RKO (cell line): ENCODE data around the gene CAST.
A peak's percentile ranks its signal among the peaks of the same experiment; 100 is the strongest.

ENCODE experiments used
- DNase-seq: peaks from one replicate; pipeline ENCODE4 v3.0.0-alpha.2; 2016; ENCODE audit warnings: low spot score

CAST gene

GRCh38 chr5:96675882-96676281 is 13.7 kb downstream of the CAST start:
- no peak for DNase-seq

GRCh38 chr5:96677496-96677895 is 15.3 kb downstream of the CAST start:
- no peak for DNase-seq

- no peak for DNase-seq
Observed at GRCh38 chr5:96679293-96679692, 17.1 kb downstream of the CAST start.

- no peak for DNase-seq
Observed at GRCh38 chr5:96680759-96681470, 18.7 kb downstream of the CAST start.

GRCh38 chr5:96683392-96683791 is 21.2 kb downstream of the CAST start:
- no peak for DNase-seq

- no peak for DNase-seq
Observed at GRCh38 chr5:96683810-96684209, 21.6 kb downstream of the CAST start.

DNA sequence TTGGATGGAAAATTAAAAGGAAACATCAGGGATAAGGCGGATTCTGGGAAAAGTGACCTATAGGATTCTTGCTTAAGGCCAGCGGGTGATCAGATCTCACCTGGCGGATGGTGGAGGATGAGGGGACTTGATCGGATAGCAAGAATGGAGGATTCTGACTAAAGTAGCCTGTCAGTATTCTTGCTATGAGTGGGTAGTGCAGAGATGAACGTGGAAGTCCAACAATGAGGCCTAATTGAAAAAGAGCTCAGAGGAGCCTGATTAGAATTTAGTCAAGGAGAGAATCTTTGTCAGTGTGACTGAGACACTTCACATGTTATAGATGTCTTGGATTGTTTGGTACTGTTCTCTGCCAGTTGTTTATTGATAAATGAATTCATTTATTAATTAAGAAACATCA is 24.9 kb downstream of the CAST start:
- DNase-seq: no peak

DNA sequence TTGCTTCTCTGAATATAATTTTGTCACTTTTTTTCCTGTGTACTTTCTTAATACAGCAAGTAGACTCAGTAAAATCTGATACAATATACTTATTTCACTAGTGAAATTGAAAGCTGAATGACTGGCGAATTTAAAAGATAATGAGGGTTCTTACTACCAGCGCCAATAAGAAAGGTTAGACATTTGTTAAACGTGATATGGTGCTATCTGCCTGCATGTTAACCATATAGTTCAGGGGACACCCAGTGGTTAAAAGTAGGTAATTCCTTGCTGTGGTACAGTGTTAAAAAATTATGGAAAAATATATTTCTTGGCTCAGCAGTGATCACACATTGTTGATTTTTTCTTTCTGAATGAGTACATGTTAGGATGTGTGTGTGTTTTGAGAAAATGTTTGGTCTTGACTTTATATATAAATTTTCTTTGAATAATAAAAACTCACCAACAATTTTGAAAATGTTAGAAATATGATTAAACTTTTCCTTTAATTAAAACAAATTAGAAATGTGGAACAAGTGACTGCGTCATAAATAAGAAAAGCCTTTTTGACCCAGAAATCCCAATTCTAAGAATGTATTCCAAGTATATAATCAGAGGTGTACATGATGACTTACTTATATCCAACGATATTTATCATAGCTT is 25.8 kb downstream of the CAST start:
- DNase-seq: peak; percentile 86

DNA sequence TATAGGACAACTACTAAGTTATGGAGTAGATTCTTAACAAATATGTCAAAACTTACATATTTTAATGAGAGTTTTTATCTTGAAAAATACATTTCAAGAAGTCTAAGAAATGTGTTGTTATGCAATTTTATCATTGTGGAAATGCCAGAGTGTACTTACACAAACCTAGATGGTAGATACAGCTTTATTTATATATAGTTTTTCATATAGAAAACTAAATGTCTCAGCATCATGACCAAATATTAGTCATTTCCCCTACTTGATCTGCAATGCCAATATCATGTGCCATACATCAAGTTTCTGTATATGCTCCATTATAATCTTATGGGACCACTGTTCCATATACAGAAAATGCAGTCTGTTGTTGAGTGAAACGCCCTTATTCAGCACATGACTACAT is 28.7 kb downstream of the CAST start:
- DNase-seq: no peak

DNA sequence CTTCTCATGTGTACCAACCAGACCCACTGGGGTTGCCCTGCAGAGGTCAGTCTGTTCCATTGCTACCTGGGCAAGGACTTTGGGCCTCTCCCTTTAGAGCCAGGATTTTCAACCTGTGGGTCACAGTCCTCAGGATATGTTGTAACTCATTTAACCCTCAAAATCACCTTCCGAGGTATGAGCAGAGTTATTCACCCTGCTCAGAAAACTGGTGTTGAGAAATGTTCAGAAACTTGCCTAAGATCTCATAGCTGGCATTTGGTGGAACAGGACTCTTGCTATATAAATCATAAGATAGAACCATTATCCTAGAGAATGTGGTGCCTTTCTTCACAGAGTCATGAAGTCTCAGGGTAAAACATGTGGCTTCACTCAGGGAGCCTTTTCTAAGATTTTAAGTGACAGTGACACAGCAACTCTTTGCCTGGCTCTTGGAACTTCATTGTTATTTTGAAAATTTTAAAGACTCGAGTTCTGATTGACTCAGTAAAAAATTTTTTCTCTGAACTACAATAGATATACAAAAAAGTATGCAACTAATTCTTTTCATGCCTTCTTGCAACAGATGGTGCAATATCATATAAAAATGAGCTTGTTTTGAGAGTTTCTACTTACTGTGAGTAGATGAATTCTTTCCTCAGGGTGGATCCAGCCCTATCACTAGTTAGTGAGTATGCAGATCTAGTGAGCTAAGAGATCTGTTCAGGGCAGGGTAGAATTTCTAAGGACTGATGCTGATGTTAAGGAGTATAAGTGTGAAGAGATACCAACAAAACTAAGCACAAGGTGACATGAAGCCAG is 29.5 kb downstream of the CAST start:
- DNase-seq: no peak

GRCh38 chr5:96692441-96692840 is 30.3 kb downstream of the CAST start:
- peak; percentile 78 for DNase-seq

GRCh38 chr5:96699186-96699820 is 37.1 kb downstream of the CAST start:
- peak; percentile 33 for DNase-seq

GRCh38 chr5:96702503-96703383 is 40.6 kb downstream of the CAST start:
- peak; percentile 96 for DNase-seq

DNA sequence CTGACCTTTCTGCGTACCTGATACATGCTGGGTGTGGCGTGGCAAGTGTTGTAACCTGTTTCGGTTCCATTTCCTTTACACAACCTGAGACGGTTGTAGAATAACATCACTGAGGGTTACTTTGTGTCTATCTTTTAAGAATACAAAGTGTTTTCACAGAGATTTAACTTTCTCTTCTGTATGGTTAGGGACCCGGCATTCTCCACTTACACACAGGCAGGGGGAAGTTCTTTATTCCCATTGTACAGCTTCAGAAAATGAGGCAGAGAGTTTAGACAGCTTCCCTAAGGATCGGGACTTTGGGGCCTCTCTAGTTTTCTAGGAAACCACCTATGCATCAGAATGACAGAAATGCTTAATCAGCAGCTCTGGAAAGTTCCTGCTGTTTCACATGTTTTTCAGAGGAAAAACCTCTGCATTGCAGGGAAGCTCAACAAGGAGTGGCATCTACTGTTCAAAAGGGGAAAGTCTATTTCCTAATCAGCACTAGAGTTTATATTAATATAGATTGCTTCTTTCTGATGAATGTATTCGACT is 41.3 kb downstream of the CAST start:
- DNase-seq: peak; percentile 61

GRCh38 chr5:96703995-96704394 is 41.8 kb downstream of the CAST start:
- DNase-seq: peak; percentile 48

GRCh38 chr5:96706433-96707111 is 44.4 kb downstream of the CAST start:
- DNase-seq: no peak

DNA sequence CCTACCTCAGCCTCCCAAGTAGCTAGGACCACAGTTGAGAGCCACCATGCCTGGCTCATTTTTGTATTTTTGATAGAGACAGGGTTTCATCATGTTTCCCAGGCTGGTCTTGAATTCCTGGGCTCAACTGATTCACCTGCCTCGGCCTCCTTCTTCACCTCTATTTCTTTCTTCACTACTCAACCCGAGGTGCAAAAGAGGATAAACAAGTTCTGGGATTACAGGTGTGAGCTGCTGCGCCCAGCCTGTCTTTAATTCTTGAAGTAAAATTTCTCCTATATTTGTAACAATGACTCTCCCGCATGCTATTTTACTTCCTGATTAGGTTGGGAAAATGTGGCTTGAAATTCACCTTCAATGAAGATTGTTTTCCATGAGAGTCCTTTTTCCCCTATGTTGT is 46.4 kb downstream of the CAST start:
- no peak for DNase-seq

DNA sequence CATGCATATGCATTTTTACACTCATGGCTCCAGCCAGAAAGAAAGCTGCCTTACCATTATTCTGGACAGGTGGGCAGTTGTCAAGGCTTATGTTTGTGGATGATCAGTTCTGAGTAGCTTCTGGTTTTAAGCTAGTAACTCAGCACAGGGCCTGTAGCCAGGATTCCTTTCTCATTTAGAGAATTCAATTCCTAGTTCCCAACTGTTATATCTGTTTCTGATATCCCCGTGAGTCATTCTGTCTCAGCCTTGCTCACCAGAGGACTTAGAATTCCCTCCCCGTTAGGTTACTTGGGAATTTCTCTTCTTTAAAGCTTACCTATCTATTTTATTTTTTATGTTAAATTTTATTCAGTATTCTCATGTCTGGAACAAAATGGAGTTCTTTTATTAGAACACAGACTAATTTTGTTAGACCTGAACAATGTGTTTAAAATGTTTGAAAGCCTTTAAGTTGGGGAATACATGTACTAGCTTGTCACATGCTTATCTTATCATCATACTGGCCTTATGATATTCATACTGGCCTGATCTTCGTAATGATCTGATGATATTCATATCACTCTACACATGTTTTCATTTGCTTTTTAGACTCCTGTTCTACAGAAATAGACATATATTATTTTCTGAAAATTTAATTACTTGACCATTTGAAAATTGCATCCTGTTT is 47.1 kb downstream of the CAST start:
- peak; percentile 76 for DNase-seq

DNA sequence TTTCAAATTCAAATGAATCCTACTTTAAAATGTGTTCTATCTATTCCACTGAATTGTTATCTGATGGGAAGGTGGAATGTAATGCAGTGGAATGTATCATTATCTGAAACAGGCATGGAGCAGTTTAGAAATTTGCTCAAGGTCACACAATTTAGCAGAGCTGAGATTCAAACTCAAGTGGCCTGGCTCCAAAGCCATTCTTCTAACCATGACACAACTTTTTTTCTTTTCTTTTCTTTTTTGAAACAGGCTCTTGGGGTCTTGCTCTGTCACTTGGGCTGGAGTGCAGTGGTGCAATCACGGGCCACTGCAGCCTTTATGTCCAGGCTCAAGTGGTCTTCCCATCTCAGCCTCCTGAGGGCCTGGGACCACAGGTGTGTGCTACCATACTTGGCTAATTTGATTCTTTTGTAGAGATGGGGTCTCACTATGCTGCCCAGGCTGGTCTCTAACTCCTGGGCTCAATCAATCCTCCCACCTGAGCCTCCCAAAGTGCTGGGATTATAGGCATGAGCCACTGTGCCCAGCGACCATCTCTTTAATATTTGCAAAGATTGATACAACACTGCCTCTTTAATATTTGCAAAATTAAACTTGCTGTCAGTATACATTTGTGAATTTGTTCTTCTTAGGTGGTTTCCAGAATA is 50.0 kb downstream of the CAST start:
- DNase-seq: no peak

GRCh38 chr5:96714450-96714849 is 52.3 kb downstream of the CAST start:
- no peak for DNase-seq
